Fibroblast of the aortic adventitia (primary cell): ENCODE measurements around the gene DFFA. TPM values are rescaled to one million over a fixed set of nuclear protein-coding genes. Genes with fewer than 3 reads are reported as not detected.
A peak's percentile ranks its signal among the peaks of the same experiment; 100 is the strongest.

Experiments used
- DNase-seq: peaks from one replicate; pipeline ENCODE4 v3.0.0-alpha.2; 2010; ENCODE audit warnings: low read depth
- H3K4me3 ChIP-seq: 2 replicates; pipeline ENCODE4 v1.5.1; 2011; ENCODE audit warnings: low read depth, mild to moderate bottlenecking, control low read depth, low read length, moderate library complexity
- CTCF ChIP-seq: IDR thresholded peaks from 2 replicates; pipeline ENCODE4 v1.5.1; 2011; ENCODE audit warnings: mild to moderate bottlenecking, low read length, control low read depth, inconsistent platforms; ENCODE audit not compliant: insufficient read depth
- total RNA-seq: library from RNA; depleted of rRNA; stranded (reverse); fragments of >200 nt; gene quantifications from 2 replicates; pipeline ENCODE4 v1.2.3, GENCODE V29; 2012; ENCODE audit warnings: low replicate concordance

Gene DFFA
- 23.1 and 36.6 TPM in 2 replicates for total RNA-seq

DNA sequence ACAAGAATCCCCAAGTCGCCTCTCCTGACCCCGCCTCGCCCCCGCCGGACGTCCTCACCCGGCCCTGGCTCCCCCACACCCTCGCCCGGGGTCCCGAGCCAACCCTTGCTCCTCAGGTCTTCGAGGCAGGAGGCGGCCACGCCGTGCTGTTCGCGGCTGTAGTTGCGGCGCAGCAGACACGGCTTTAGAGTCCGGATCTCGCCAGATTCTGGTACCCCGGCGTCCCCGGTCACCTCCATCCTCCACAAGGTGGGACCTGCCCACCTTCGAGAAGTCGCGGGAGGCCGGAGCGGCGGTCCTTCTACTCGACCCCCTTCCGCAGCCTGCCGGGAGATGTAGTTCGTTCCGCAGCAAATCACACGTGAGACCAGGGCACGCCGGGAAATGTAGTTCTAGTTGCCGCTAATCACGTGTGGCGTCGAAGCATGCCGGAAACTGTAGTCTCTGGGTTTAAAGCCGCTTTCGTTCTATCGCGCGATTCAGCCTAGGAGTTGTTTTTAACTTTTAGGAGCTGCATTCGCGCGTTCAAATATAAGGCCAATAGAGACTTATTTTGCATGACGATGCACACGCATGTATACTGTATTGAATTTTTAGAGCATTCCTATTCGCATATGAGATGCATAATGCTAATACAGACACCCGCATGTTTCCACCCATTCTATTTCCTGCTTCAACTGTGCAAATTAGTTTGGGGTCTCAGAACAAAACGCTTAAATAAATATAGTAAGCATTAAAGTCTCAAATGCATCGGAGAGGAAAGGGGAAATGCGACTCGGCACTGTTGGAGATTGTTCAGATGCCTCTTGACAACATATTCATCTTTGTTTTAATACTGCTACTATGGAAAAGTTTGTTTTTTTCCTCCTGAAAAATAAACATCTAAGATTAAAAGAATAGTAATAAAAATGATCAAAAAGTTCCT, at the start of gene DFFA:
Gene DFFA (minus strand): TSS at position 310 of the 925 bp plus-strand sequence. CDS start 71 bp downstream, at position 239.
- DNase-seq, result peak; percentile 97
- no peak for TF ChIP-seq CTCF
- peak within 1 kb of the TSS; percentile 86 for H3K4me3 ChIP-seq

DNA sequence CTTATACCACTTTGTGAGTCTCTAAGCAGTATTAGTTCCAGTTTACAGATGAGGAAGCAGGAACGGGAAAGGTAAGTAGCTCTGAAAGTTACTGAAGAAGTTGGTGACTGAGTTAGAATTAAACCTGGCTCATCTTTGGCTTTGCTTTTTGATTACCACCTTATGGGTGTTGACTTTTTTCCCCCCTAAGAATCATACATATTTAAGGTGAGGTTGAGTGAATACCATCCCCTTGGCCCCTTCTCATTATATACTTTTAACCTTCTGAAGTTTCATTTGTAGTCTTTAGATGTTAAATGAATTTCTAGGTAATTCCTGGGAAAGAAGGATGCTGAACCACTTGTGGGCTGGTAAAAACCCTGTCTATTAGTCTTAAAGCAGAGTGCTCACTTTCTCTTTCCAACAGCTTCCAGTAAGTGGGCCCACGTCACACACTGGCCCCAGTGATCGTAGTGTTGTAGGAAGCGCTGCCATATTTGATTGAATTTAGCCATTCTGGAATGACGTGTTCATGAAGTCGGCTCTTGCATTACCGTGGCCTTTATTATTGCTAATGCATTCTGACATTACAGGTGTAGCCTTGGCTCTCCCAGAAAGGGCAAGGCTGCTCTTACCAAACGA, 49.3 kb upstream of the DFFA start:
- DNase-seq, result no peak
- TF ChIP-seq CTCF, result no peak
- H3K4me3 ChIP-seq, result no peak overlapping the region

DNA sequence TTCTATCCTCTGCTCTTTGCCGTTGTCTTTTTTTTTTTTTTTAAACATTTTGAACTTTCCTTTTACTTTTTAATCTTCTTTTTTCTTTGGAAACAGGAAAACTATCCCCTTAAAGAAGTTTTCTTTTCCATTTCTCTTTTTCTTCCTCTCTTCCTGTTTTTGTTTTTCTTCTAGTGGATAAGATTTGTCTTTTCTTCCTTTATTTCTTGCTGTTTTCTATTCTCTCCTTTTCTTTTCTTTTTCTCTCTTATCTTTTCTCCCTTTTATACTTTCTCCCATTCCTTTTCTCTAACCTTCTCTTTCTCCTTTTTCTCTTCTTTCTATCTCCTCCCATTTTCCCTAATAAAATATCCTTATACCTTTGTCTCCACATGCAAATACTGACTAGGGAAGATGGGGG, 48.6 kb upstream of the DFFA start:
- no peak overlapping the region for H3K4me3 ChIP-seq
- no peak for DNase-seq
- TF ChIP-seq CTCF, result no peak

DNA sequence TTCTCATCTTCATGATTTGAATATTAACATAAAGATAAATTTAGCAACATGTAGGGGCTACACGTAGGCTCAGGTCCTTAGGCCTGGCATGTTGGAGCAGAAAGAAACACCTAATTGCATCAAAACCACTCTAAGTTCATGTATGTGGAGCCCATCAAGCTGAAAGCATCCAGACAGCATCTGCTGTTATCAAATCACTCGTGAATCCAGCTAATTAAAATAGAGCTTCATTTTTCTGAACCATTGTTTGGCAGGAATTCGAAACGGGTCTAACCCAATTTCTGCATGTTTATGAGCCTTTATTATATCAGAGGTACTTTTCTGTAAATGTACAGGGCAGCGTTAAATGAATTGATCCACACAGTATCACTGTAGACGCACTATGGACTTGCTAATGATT, 48.2 kb upstream of the DFFA start:
- DNase-seq, result no peak
- TF ChIP-seq CTCF, result no peak
- no peak overlapping the region for H3K4me3 ChIP-seq

- H3K4me3 ChIP-seq, result no peak overlapping the region
- DNase-seq, result no peak
- TF ChIP-seq CTCF, result no peak
These were observed 46.7 kb upstream of the DFFA start for GRCh38 chr1:10519016-10519417.

DNA sequence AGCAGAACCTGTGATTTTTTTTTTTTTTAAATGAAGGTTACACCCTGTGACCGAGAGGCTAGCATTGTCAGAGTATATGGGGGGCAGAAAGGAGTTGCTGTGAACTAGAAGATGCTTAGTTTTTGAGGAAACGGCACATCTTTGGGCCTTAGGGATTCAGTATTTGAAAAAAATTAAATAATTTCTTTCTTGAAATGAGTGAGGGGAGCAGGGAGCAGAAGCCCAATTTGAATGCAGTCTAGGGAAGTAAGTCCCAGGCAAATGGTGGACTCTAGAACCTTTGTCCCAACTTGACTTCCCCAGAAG, 45.3 kb upstream of the DFFA start:
- H3K4me3 ChIP-seq, result no peak overlapping the region
- no peak for TF ChIP-seq CTCF
- DNase-seq, result no peak
